Measurements from ENCODE around the gene ABHD14A.

DNA sequence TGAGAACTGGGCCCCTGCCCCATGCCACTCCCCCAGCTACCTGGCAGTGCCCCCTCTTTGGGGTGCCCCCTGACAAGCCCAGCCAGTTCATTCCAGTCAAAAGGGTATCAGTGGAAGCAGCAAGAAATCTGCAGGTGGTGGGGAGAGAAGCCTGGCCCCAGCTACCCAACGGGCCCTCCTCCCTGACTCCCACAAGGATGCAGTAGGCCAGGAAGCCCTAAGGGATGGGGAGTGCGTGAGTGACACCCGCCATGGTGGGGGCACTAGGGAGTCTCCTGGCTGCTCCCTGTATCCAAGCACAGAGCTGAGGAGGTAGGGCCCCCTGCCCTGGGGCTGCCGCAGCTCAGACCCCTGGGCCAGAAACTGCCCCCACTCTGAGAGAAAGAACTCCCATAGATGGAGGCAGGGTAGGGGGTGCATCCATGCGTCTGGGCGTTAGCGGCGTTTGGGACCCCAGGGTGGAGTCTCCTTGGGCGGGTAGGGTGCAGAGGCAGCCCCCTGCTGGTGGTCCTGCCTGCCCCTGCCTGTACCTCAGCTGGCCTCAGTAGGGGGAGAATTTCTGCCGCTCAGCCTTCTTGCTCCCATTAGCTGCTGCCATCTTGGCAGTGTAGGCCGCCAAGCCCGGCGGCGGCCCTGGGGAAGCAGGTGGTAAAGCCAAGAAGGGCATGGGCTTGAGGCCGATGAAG is 17.2 kb upstream of the ABHD14A start:
- TF ChIP-seq CTCF (conservative IDR thresholded peaks at IDR 0.05 in 1 of 2, IDR thresholded peaks at IDR 0.05 in 1 of 2; ENCODE audit: low read depth in 1 of 2, low read length in 2 of 2) (no peak), EZH2 (IDR thresholded peaks at IDR 0.05; ENCODE audit: low read length, missing control alignments) (no peak)

Measured in fibroblast of lung (primary cell).